GM10847 (cell line): ENCODE data around the gene RAB17.

ENCODE experiments used
- POLR2A ChIP-seq: IDR thresholded peaks from 2 replicates; pipeline ENCODE4 v1.6.1; 2011; ENCODE audit not compliant: insufficient read length; ENCODE audit errors: extremely low read depth

RAB17 gene

DNA sequence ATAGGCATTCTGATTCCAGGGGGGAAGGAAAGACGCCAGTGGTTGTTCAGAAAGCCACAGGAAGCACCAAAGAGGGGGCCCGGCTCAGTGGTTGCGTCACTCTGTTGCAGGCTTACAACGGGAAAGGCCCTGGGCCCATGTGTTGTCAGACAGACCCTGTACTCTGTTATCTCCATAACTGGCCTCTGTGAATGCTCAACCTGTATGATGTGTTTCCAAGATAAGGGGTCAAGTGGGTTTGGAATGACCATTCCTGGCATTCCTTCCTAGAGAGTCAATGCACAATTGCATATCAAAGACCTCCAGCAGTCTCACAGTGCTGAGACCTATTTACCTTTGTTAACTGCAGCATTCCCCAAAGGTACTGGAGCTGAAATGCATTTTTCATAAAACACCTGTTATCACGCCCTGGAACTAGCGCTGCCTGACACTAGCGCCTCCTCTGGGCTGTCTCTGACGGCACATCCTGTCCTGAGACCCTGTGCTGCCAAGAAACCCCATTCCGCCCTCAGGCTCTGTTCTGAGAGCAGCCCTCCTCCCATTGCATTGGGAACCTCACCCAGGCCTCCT lies 23.7 kb upstream of the RAB17 start:
- no peak for TF ChIP-seq POLR2A

GRCh38 chr2:237613679-237614078 lies 23.1 kb upstream of the RAB17 start:
- no peak for TF ChIP-seq POLR2A

DNA sequence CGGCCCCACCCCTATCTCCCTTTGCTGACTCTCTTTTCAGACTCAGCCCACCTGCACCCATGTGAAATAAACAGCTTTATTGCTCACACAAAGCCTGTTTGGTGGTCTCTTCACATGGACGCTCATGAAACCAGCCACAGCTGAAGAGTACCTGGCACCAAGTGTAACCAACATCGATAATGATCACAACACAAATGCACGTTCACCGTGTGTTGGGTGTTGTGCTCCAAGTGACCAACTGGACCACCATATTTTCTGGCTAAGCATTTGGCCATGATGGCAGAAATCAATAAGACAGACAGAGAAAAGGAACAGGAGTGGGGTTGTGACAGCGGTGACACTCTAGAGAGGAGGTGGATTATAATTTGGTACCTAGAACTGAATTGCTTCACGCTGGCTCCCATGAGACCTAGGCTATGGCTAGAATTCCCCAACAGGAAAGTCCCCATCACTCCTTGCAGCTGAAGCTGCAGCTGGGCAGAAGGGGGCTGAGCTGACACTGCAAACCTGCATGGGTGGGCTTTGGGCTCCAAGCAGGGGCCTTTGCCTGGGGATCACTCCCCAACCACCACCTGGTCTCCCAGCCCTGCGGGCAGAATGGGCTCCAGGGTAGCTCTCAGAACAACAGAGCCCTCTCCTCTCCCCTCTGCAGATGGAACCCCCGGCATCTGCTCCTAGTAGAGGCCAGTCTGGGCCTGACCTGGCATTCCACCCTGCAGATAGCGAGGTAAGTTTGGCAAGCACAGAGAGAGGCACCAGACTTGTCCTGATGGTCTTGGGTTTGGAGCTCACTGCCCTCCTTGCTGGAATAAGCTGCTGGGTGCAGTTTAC lies 22.2 kb upstream of the RAB17 start:
- no peak for TF ChIP-seq POLR2A

DNA sequence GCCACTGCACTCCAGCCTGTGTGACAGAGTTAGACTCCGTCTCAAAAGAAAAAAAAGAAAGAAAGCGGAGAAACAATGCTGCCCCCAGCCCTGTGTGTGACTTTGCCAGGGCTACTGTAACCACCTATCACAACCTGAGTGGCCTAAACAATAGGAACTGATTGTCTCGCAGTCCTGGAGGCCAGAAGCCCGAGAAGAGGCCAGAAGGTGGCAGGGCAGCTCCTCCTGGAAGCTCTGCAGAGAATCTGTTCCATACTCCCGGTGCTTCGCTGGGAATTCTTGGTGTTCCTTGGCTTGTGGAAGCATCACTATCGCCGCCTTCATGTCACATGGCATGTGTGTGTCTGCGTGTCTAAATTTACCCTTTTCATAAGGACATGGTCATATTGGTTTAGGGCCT lies 14.4 kb upstream of the RAB17 start:
- no peak for TF ChIP-seq POLR2A

GRCh38 chr2:237604391-237604790 lies 13.9 kb upstream of the RAB17 start:
- no peak for TF ChIP-seq POLR2A

GRCh38 chr2:237603718-237604362 lies 13.3 kb upstream of the RAB17 start:
- no peak for TF ChIP-seq POLR2A

DNA sequence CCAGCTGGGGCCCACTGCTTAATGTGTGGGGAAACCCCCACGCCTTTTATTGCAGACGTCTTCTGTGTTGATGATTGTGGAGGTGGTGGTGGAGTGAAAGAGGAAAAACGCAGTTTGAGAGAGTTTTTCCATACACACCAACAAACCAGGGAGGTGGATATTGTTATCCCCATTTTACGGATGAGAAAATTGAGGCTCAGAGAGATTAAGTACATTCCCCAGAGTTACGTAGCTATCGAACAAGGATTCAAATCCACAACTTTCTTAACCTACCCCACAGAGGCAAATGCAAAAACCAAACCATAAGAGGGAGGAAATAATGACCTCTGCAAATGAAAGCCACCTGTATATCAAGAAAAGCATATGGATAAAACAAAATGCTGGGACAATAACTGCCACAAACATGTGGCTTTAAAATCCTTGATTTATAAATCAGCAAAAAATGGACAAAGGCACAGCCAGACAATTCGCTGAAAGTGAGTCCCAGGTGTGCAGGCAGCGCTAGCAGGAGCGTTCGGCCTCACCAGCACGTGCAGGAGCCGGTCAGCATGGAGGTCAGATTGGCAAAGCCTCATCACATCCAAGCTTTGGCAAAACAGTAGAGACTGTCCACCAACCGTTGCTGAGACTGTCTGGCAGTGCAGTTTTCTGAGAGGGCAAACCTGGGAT lies 12.6 kb upstream of the RAB17 start:
- no peak for TF ChIP-seq POLR2A

DNA sequence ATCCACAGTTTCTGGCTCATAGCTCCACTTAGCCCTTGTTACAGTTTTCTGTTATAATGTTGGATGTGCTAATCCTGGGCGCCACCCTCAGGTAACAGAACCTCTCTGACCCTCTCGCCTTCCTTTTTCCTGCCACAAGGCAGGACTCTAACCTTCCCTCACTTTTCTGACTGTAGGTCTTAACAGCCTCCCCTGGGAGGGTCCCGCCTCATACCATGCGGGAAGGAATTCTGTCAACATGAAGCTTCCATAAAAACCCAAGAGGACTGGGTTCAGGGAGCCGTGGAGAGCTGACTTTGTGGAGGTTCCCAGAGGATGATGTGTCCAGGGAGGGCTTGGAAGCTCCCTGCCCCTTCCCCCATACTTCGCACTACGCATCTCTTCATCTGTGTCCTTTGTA lies 11.9 kb upstream of the RAB17 start:
- TF ChIP-seq POLR2A = no peak

DNA sequence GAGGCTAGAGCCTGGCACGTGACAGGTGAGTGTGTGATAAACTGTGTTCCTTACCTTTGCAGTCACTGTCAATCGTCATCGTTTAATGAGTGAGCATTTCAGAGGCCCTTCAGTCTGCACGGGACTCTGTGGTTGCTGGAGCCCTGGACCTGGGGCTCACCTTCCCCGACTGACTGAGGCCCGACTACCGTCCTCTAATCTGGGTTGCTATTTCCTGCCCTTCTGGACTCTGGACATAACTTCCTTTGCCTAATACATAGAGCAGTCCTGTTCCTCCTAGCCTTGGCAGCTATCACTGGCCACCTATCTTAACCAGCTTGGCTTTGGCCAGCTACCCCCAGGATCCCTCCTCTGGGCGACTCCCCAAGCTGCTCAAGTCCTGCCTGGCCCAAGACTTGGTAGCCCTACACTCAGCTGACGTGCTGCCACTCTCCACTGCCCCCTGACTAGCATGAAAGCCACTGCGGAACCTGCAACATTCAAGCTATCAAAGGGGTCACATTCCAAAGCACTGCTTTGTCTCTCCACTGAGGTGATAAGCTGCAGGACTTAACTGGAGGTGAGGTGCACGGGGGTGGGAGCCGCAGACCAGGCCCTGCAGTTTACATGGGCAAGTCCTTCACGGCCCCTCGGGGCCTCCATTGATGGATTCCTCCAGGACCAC lies 11.1 kb upstream of the RAB17 start:
- TF ChIP-seq POLR2A = no peak

DNA sequence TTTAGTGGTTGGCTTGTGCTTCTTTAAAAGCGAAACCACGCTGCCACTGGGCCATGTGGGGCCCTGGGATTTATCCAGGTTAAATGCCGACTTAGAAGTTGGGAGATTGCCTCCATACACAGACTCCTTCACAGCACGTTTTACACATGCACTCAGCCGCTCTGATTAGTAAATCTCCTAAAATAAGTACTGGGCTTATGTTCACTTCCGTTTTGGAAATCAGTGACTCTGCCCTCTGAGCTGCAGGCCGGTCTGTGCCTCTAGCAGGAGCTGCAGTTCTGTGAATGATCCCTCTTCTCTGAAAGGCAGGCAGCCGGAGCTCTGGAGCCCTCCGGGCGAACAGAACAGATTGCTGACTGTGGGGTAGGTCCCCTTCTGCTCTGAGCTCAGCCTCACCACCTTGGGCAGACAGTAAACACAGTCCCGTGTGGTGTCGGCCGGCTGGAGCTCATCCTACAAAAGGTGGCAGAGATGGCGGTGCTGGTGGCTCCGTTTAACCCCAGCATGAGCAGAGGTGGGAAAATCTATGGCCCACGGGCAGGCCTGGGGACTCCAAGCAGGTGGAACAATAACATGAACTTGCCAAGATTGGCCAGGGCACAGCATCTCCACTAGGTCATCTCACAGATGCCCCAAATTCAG lies 9.8 kb upstream of the RAB17 start:
- no peak for TF ChIP-seq POLR2A

DNA sequence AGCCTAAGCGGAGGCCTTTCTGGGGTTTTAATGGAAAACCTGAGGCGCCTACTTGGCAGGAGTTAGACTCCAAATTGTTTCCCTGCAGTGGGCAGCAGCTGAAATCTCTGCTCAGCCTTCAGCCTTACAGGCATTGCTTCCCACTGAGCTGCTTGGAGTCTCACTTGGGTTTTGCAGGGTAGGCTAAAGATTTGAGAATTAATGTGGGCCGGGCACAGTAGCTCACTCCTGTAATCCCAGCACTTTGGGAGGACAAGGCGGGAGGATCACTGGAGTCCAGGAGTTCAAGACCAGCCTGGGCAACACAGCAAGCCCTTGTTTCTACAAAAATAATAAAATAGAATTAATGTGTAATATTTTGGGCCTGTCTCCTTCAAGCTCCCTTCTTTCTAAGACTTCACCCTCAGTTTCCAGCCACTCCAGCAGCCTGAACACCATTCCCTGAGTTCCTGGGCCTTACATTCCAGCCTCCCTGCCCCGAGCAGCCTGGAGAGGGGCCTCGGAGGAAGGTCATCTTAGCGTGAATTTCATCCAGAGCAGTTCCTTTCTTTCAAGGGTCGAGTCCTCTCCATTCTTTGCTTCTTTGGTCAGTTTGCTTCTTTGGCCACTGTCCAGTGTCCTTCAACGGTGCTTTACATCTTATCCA lies 9.1 kb upstream of the RAB17 start:
- no peak for TF ChIP-seq POLR2A

- TF ChIP-seq POLR2A = no peak
Observed at GRCh38 chr2:237598468-237599208, 8.1 kb upstream of the RAB17 start.
